Activated naive CD8-positive, alpha-beta T cell treated with anti-CD3 and anti-CD28 coated beads, Interleukin-2, amount 10 ng/mL, durations not matched to agents 7 days and 5 days (primary cell): ENCODE results near the gene TTC29. TPM values are rescaled to one million over a fixed set of nuclear protein-coding genes. Genes with fewer than 3 reads are reported as not detected.
"Not testable (repeated sequence)": the region's sequence is repeated elsewhere in the genome, so short reads cannot be mapped to it uniquely, and the experiment has no call there.

ENCODE experiments used
- ATAC-seq: fragments of 150-1000 bp; cut with Tn5 transposase; one replicate; pipeline ENCODE4 v1.10.0; 2021; ENCODE audit warnings: low read depth, moderate library complexity
- POLR2A ChIA-PET: fragments of 350-600 bp; sonication (Branson Sonifier 250); formaldehyde crosslinking; loops from one replicate; lab custom pipeline; 2021; ENCODE audit warnings: antibody characterized with exemption; lab: Charles Lee
- DNase-seq: peaks from one replicate; pipeline ENCODE4 v3.0.0; 2021
- H3K27ac Mint-ChIP-seq: one replicate; pipeline ENCODE4 v1.8.0; 2022; ENCODE audit warnings: mild to moderate bottlenecking, mixed read lengths
- H3K27me3 Mint-ChIP-seq: one replicate; pipeline ENCODE4 v1.8.0; 2022; ENCODE audit warnings: mild to moderate bottlenecking, moderate library complexity, mixed read lengths
- H3K36me3 Mint-ChIP-seq: one replicate; pipeline ENCODE4 v1.8.0; 2021; ENCODE audit warnings: mild to moderate bottlenecking, mixed read lengths
- H3K4me1 Mint-ChIP-seq: one replicate; pipeline ENCODE4 v1.8.0; 2021; ENCODE audit warnings: mixed read lengths
- H3K4me3 Mint-ChIP-seq: one replicate; pipeline ENCODE4 v1.8.0; 2022; ENCODE audit warnings: mild to moderate bottlenecking, moderate library complexity, mixed read lengths
- H3K9me3 Mint-ChIP-seq: one replicate; pipeline ENCODE4 v1.8.0; 2021; ENCODE audit warnings: mixed read lengths
- total RNA-seq, 2 experiments: library from RNA; stranded (reverse); gene quantifications; one replicate each; pipeline ENCODE4 v1.2.3, GENCODE V29; 2021

TTC29 gene
- total RNA-seq, 2 experiments from 2014 or later: not detected

DNA sequence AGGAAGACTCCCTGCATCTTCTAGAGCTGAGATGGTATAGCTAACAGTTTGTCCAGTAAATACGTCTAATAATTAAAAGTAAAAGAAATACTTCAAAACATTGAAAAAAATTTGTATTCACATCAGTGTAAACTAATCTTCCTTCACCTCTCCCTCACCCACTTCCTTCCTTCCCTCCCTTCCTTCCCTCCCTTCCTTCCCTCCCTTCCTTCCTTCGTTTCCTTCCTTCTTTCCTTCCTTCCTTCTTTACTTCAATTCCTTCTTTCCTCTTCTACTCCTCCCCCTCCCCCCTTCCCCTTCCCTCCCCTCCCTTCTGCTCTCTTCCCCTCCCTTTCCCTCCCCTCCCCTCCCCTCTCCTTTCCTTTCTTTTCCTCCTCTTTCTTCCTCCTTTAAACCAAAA is 203.2 kb downstream of the TTC29 start:
- Mint-ChIP-seq H3K4me1 (no peaks in the 10 kb centered on the region), H3K36me3 (no peaks in the 10 kb centered on the region), H3K27ac (no peak overlapping the region), H3K4me3 (no peak overlapping the region), H3K9me3 (no peaks in the 10 kb centered on the region), H3K27me3 (no peaks in the 10 kb centered on the region)
- DNase-seq: no peak
- POLR2A ChIA-PET: no interaction called here
- ATAC-seq: no peak

- H3K4me1 Mint-ChIP-seq: no peaks in the 10 kb centered on the region
- H3K27me3 Mint-ChIP-seq: peaks cover 1% of the 10 kb centered on the region
- POLR2A ChIA-PET: no interaction called here
- ATAC-seq (no peak), DNase-seq (no peak)
- no peak overlapping the region for H3K27ac Mint-ChIP-seq
- H3K4me3 Mint-ChIP-seq: no peak overlapping the region
- H3K36me3 Mint-ChIP-seq: no peaks in the 10 kb centered on the region
- no peaks in the 10 kb centered on the region for H3K9me3 Mint-ChIP-seq
Measured at GRCh38 chr4:146739182-146739581, 206.5 kb downstream of the TTC29 start.

DNA sequence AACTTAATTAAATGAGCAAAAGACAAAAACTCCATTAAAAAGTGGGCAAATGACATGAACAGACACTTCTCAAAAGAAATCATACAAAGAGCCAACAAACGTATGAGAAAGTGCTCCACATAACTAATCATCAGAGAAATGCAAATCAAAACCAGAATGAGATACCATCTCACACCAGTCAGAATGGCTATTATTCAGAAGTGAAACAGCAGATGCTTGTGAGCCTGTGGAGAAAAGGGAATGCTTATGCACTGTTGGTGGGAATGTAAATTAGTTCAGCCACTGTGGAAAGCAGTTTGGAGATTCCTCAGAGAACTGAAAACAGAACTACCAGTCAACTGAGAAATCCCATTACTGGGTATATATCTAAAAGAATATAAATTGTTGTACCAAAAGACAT is 222.1 kb downstream of the TTC29 start:
- DNase-seq, H3K27me3 Mint-ChIP-seq, POLR2A ChIA-PET, ATAC-seq, H3K9me3 Mint-ChIP-seq, H3K4me1 Mint-ChIP-seq, H3K4me3 Mint-ChIP-seq, H3K27ac Mint-ChIP-seq, H3K36me3 Mint-ChIP-seq: not testable (repeated sequence)

GRCh38 chr4:146709956-146710355 is 235.7 kb downstream of the TTC29 start:
- DNase-seq: no peak
- Mint-ChIP-seq H3K4me3 (no peak overlapping the region), H3K36me3 (no peaks in the 10 kb centered on the region)

DNA sequence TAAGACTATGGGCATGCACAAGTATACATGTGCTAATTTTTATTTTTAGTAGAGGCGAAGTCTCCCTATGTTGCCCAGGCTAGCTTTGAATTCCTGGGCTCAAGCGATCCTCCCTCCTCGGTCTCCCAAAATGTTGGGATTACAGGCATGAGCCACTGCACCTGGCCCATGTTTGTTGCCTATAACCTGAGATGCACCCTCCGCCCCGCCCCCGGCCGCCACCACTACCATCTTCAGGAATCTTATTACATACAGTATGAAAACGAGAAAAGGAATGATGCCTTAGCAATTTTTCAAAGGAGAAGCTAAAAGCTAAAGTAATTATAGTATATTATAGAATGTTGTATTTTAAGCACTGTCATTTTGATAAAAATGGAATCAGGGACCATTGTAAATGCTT is 245.8 kb downstream of the TTC29 start:
- no peak for ATAC-seq
- POLR2A ChIA-PET: no interaction called here
- Mint-ChIP-seq H3K27me3 (peaks cover 1% of the 10 kb centered on the region), H3K4me3 (no peak overlapping the region), H3K36me3 (no peaks in the 10 kb centered on the region), H3K4me1 (no peaks in the 10 kb centered on the region), H3K27ac (no peak overlapping the region), H3K9me3 (no peaks in the 10 kb centered on the region)
- no peak for DNase-seq

More at GRCh38 chr4:146709956-146710355, 235.7 kb downstream of the TTC29 start:
- no peak for ATAC-seq
- H3K9me3 Mint-ChIP-seq: no peaks in the 10 kb centered on the region
- no peaks in the 10 kb centered on the region for H3K27me3 Mint-ChIP-seq
- H3K4me1 Mint-ChIP-seq: no peaks in the 10 kb centered on the region
- POLR2A ChIA-PET: no interaction called here
- no peak overlapping the region for H3K27ac Mint-ChIP-seq

DNA sequence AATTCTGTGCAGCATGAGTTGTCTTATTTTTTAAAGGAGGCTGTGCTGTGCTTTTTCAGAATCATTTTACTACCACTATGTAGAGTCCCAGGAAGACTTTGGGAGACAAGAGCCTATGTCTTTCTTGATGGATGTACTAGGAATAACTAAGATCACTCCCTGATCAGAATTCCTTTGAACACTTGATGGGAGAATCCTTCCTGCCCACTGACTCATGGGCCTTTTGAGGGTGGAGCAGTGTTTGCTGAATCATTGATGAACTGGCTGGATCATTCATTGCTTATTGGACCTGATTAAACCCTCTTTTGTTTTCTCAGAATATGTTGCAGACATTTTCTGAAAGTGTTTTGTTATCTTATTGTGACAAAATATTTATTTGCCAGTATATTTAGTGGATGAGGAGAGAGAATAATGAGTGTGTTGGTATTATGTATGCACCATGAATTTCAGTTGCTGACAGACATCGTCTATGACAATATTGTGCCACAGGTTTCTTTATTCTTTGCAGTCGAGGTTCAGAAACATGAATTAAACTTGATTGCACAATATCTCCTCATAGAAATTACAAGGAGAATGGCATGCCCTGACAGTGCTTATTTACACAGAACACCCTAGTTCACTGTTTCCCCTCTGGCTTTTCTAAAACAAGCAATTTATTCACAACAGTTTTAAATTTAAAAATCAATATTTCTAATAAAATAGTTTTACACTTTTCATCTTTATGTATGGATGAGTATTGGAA is 270.7 kb downstream of the TTC29 start:
- no peak for DNase-seq
- H3K4me3 Mint-ChIP-seq: no peak overlapping the region
- no peaks in the 10 kb centered on the region for H3K36me3 Mint-ChIP-seq
- no peak overlapping the region for H3K27ac Mint-ChIP-seq
- H3K4me1 Mint-ChIP-seq: no peaks in the 10 kb centered on the region
- no peak for ATAC-seq
- peaks cover 2% of the 10 kb centered on the region for H3K9me3 Mint-ChIP-seq
- POLR2A ChIA-PET: no interaction called here
- peaks cover 3% of the 10 kb centered on the region for H3K27me3 Mint-ChIP-seq

DNA sequence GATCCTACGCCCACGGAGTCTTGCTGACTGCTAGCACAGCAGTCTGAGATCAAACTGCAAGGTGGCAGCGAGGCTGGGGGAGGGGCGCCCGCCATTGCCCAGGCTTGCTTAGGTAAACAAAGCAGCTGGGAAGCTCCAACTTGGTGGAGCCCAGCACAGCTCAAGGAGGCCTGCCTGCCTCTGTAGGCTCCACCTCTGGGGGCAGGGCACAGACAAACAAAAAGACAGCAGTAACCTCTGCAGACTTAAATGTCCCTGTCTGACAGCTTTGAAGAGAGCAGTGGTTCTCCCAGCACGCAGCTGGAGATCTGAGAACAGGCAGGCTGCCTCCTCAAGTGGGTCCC is 281.7 kb downstream of the TTC29 start:
- DNase-seq, H3K9me3 Mint-ChIP-seq, H3K4me3 Mint-ChIP-seq, POLR2A ChIA-PET, H3K27me3 Mint-ChIP-seq, H3K4me1 Mint-ChIP-seq, H3K27ac Mint-ChIP-seq, ATAC-seq, H3K36me3 Mint-ChIP-seq: not testable (repeated sequence)

DNA sequence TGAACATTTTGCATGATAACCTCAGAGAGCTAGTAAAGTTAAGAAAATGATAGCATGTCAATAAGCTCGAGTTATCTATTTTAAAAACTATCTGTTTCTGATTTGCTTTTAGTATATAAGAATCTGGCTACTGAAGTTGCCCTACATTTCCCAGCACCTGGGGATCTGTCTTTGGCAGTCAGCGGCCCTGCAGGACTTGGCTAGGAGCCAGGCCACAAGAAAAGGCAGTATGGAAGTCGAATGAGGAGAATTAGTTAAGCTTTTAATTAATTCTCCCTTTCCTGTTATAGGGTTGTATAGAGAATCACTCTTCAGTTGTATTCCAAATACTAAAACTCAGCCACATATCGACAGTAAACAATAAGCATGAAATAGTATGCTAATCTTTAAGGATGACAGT is 284.3 kb downstream of the TTC29 start:
- peaks cover 5% of the 10 kb centered on the region for H3K9me3 Mint-ChIP-seq
- H3K36me3 Mint-ChIP-seq: no peaks in the 10 kb centered on the region
- H3K4me1 Mint-ChIP-seq: no peaks in the 10 kb centered on the region
- ATAC-seq: no peak
- POLR2A ChIA-PET: no interaction called here
- DNase-seq: no peak
- H3K27me3 Mint-ChIP-seq: peaks cover 25% of the 10 kb centered on the region
- no peak overlapping the region for H3K4me3 Mint-ChIP-seq
- H3K27ac Mint-ChIP-seq: no peak overlapping the region
